Measurements from ENCODE around the gene PHACTR3. TPM values are rescaled to one million over a fixed set of nuclear protein-coding genes. Genes with fewer than 3 reads are reported as not detected.

The PHACTR3 gene
- total RNA-seq, 1 experiment from 2014 or later, result not detected

DNA sequence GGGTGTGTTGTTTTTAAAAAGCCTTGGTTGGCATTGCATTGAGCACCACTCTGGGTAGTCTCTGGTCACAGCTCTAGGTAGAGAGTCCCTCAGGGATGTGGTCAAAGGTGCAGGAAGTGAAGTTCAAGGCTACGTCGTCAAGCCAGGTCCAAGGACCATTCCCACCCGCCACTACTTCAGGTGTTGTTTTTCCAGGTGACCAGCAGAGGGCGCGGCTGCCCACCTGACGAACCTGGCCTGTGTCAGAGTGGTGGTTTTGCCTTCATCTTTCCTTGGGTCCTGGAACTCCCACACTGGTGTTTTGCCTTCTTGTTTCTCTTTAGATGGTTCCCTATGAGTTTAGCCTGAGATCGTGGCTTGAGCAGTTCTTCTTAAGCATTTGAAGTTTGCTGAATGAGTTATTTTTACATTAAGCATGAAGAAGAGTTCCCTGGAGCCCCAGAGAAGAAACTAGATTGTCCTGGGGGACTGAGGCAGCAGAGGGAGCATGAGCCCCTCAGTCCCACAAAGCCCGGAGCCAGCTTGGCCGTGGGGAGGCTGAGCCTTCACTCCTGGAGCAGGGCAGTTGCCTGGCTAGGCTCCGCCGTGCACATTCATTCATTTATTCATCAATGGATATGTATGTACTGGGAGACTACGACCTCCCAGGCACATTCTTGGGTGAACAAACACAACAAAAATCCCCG lies 5.6 kb upstream of the PHACTR3 start:
- no peak overlapping the region for H3K14ac ChIP-seq (ENCODE audit: insufficient read depth, low read length)
- no peak overlapping the region for H2BK15ac ChIP-seq (ENCODE audit: low read depth, low read length)
- DNase-seq, result peak; percentile 70
- H3K23ac ChIP-seq (ENCODE audit: insufficient read length, low read depth, low read length), result no peak overlapping the region
- 0 out of 2 replicates have a peak, but pooled peaks cover 2% of the 10 kb centered on the region for H3K4me1 ChIP-seq (ENCODE audit: insufficient read depth, low read length)
- H3K56ac ChIP-seq (ENCODE audit: insufficient read length, low read depth, low read length), result no peak overlapping the region
- H3K4me1 Mint-ChIP-seq, result no peaks in the 10 kb centered on the region
- H3K9me3 Mint-ChIP-seq, result peaks cover 0 to 58% of the 10 kb centered on the region in 2 experiments; a peak in 2 of 5 replicates
- peaks cover 92% of the 10 kb centered on the region for H3K27me3 Mint-ChIP-seq (ENCODE audit: low read depth)
- no peak overlapping the region for H3K4ac ChIP-seq (ENCODE audit: low read depth, low read length)
- H3K27me3 ChIP-seq (ENCODE audit: insufficient read depth, low read length), result peaks cover 21% of the 10 kb centered on the region; the same call in 1 of the 2 replicates
- no peak overlapping the region for H2BK12ac ChIP-seq (ENCODE audit: insufficient read length, low read depth, low read length)
- no peak overlapping the region for H4K5ac ChIP-seq (ENCODE audit: insufficient read length, low read depth, low read length)
- H3K36me3 Mint-ChIP-seq (ENCODE audit: insufficient read depth in 1 of 3, low read depth in 3 of 3), result 0 out of 7 replicates have a peak, but pooled peaks cover 0 to 4% (median 0%) of the 10 kb centered on the region in 3 experiments
- H3K79me1 ChIP-seq (ENCODE audit: insufficient read depth, low read depth, low read length, poor library complexity, severe bottlenecking), result no peaks in the 10 kb centered on the region
- H3T11ph ChIP-seq (ENCODE audit: low read length), result no peak overlapping the region
- no peak overlapping the region for H3K27ac Mint-ChIP-seq
- no peak overlapping the region for H3K4me3 Mint-ChIP-seq
- no peak overlapping the region for H2BK20ac ChIP-seq (ENCODE audit: low read depth, low read length, poor library complexity, severe bottlenecking)
- H2BK120ac ChIP-seq (ENCODE audit: low read depth, low read length, poor library complexity, severe bottlenecking), result no peak overlapping the region
- TF ChIP-seq, protein P1, sequence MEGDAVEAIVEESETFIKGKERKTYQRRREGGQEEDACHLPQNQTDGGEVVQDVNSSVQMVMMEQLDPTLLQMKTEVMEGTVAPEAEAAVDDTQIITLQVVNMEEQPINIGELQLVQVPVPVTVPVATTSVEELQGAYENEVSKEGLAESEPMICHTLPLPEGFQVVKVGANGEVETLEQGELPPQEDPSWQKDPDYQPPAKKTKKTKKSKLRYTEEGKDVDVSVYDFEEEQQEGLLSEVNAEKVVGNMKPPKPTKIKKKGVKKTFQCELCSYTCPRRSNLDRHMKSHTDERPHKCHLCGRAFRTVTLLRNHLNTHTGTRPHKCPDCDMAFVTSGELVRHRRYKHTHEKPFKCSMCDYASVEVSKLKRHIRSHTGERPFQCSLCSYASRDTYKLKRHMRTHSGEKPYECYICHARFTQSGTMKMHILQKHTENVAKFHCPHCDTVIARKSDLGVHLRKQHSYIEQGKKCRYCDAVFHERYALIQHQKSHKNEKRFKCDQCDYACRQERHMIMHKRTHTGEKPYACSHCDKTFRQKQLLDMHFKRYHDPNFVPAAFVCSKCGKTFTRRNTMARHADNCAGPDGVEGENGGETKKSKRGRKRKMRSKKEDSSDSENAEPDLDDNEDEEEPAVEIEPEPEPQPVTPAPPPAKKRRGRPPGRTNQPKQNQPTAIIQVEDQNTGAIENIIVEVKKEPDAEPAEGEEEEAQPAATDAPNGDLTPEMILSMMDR (conservative IDR thresholded peaks at IDR 0.05), result peak; percentile 89
- H3K9me3 ChIP-seq (ENCODE audit: control insufficient read depth, low read depth, low read length), result no peaks in the 10 kb centered on the region
- H3K4me2 ChIP-seq (ENCODE audit: insufficient read depth, insufficient read length, low read length), result no peak overlapping the region
- WGBS (ENCODE audit: extremely low coverage, insufficient read length, low lambda C conversion rate), result no CpG with 5 or more reads among the region's 13 CpGs
- no peaks in the 10 kb centered on the region for H3K23me2 ChIP-seq (ENCODE audit: insufficient read length, low read depth, low read length, poor library complexity, severe bottlenecking)
- no peaks in the 10 kb centered on the region for H3K79me2 ChIP-seq (ENCODE audit: insufficient read depth, low read length)
- H4K8ac ChIP-seq (replicated peaks; ENCODE audit: insufficient read length, low read depth, low read length), result no peak overlapping the region
- H4K20me1 ChIP-seq (ENCODE audit: control insufficient read depth, insufficient read depth, insufficient read length), result no peaks in the 10 kb centered on the region
- H2AK5ac ChIP-seq (ENCODE audit: insufficient read length, low read length), result no peak overlapping the region
- no peak overlapping the region for H3K18ac ChIP-seq (ENCODE audit: insufficient read length, low read depth, low read length)
- H3K9ac ChIP-seq (ENCODE audit: extremely low read depth, insufficient read length, low read length), result no peak overlapping the region
- no peak overlapping the region for H3K27ac ChIP-seq (ENCODE audit: insufficient read length, low read depth, low read length)
- H2AFZ ChIP-seq (ENCODE audit: low read length), result no peak overlapping the region
- no peak overlapping the region for H4K91ac ChIP-seq (ENCODE audit: insufficient read length, low read depth, low read length)
- H2BK5ac ChIP-seq (ENCODE audit: insufficient read length, low read length), result no peak overlapping the region

Measured in H9 (cell line).